Endometrial microvascular endothelial cells (primary cell): Measurements from ENCODE around the gene EXOC4. TPM values are rescaled to one million over a fixed set of nuclear protein-coding genes. Genes with fewer than 3 reads are reported as not detected.

ENCODE experiments used
- in situ Hi-C: cut with HindIII; loops from 2 replicates; pipeline ENCODE4 v1.10.0; 2017; ENCODE audit warnings: low sequenced_read_pairs, low pct_unique_long_range_greater_than_20kb; ENCODE audit errors: inconsistent ontology term
- total RNA-seq: library from RNA; depleted of rRNA; stranded (reverse); fragments of >200 nt; gene quantifications from one replicate; pipeline ENCODE4 v1.2.3, GENCODE V29; 2015; ENCODE audit errors: inconsistent ontology term

The EXOC4 gene
- total RNA-seq, 1 donor from 2014 or later, result 38.5 TPM

DNA sequence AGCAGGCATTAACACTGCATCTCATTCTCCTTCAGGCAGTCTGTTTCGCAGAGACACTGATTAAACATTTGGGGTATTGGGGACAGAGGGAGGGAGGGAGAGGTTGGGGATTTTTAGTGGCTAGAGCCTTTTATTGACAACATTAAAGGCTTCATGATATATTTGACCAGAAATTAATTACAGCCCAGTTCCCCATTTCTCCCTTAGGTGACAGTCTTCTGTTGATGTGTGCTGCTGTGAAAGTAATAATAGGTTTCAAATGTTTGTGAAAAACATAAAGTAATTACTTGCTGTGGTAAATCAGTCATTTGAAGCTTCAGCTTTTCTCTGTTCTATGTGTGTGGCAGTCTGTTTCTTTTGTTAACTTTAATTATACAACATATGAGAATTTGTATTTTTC, 769.0 kb downstream of the EXOC4 start:
- in situ Hi-C loops, result no loop called here

DNA sequence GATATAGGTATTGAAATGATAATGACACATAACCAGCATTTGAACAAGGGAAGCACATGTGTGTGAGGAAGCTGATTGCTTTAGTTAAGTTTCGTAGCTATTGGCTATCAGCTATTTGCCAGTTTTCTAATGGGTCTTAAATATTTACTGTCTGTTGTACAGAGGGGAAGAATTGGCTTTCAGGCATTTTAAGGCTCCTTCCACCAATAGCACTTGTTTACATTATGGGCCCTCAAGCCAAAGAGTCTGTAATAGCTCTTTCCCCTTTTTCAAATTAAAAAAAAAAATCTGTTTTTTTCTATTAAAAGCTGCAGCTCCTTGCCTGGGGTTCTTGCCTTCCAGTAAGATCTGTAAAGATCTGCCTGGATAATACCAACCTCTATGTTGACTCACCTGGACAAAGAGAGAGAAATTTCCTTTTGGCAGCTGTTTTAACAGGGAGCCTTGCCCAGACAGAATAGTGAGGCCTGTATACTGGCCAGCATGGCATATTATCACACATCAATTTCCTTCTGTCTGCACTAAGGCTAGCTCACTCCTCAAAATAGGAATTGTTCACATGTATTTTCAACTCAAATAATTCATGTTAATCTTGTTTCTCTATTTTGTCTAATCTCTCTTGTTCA, 769.5 kb downstream of the EXOC4 start:
- in situ Hi-C loops, result no loop called here

DNA sequence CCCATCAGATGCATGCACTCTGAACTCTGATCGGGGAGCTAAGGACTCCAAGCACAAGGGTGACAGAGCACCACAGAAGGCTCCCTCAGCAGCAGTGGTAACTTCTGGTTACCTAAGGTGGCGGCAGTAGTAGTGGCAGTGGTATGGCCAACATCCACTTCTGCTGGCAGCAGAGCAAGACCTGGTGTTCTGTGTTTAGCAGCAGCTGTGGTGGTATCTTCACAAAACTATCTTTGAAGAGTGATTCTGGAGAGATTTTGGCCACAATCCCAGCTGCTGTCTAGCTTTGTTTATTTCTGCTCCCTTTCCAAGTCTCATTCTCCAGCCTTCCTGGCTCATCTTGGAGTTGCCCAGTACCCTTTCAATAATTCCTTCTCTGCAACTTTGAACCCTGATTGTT, 771.9 kb downstream of the EXOC4 start:
- in situ Hi-C loops, result no loop called here

DNA sequence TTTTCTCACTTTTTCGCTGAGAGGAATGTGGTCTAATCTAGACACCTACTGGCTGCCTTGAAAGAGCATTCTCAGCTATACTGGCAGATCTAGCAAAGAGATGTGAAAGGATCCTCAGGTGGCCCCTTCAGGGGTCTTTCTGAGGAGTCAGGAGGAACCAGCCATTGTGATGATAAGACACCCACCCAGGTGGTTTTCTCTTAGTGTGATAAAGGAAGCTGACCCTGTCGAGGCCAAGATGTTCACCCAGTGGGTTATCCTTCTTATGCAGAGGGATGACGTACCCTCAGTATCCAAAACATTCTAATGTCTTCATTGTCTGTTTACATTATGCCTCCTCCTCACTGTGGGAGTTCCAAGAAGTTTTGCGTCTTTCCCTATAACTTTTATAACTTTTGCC, 776.0 kb downstream of the EXOC4 start:
- in situ Hi-C loops, result no loop called here

DNA sequence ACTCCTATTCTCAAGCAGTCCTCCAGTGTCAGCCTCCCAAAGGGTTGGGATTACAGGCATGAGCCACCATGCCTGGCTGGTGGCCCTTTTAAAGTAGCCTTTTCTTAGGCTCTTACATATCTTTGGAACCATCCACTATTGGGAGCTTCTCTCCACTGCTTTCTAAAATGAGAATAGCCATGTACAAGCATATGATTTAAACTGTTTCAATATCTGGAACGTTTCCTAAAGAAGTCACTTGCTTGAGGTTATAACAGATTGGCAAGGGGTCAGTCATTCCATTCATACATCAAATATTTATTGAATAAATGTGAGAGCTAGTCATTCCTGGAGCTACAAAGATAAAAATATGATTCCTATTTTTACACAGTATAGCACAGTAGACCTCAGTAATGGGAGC, 776.9 kb downstream of the EXOC4 start:
- in situ Hi-C loops, result no loop called here

DNA sequence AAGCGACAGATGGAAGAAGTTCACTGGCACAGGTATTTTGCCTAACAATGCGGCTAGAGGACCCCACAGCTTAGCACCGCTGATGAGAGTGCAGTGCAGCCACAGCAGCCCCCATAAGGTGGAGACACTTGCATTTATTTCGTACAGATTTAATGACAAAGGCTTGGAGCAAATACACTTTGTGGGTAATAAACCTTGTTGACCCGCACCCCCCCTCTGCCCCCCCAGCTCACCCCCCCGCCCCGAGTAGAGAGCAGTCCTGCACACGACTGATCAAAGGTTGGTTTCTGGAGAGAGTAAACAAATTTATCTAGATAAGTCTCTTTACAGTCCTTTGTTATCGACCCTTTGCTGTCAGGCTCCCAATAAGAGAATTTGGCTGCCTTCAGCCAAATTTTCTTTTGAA, 777.6 kb downstream of the EXOC4 start:
- in situ Hi-C loops, result no loop called here

DNA sequence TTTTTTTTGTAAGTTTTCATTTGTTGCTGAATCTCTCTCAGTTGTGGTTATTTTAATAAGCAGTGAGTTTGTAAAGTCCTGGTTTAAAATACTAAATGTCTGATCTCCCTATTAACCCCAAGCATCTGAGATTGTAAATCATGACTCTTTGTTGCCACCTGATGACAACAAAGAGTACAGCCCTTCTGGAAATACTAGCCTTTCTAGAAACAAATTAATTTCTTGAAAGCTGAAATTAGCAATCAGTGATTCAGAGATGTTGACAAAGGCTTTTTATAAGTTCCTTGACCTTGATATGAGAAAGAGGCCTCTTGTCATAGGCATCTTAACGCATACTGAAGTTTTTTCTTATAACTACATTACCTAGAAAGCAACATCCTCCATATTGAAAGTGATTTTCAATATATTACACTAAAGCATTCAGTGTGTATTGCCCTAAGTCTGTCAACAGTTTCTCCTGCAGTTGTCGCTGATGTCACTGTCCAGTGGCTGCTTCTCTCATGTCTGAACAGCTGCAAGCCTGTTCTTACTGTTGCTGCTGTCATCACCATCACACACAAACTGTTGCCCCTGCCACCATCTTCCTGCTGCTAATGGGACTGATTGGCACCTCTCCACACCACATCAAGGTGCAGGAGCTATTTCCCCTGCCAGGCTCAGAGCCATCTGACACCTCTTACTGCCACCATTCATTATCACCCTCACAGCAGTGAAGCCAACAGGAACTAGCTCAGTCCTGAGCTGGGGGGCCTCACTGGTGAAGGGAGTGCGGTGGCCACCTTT, 779.1 kb downstream of the EXOC4 start:
- in situ Hi-C loops, result no loop called here

DNA sequence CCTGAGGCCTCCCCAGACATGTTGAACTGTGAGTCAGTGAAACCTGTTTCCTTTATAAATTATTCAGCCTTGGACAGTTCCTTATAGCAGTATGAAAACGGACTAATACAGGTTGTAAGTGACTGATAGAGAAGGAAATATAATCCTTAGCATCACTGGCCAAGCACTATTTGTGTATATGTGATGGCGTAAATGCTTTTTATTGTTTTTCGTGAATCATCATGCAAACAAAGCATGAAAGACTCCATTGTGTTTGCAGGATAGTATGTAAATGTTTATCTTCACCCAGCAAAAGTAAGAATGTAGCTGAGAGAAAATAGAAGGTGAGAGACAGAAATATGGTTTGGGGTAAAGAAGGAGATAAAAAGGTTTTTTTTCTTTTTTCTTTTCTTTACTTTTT, 781.8 kb downstream of the EXOC4 start:
- in situ Hi-C loops, result no loop called here

DNA sequence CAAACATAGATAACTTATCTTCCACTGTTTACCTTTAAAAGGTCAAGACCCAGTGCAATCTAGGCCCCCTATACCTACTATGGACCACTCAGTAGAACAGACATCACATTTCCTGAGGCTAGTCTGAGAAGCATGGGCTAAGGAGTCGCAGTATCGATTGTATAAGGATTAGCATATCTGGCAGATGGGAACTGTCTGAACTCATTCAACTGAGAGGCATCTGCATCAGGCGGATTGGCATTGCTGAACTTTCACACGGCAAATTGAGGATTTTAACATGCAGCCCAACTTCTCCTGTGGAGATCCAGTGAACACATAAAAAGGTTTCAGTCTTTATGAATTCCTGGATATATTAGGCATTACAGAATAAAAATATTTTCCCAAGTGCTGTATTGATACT, 785.1 kb downstream of the EXOC4 start:
- in situ Hi-C loops, result no loop called here

DNA sequence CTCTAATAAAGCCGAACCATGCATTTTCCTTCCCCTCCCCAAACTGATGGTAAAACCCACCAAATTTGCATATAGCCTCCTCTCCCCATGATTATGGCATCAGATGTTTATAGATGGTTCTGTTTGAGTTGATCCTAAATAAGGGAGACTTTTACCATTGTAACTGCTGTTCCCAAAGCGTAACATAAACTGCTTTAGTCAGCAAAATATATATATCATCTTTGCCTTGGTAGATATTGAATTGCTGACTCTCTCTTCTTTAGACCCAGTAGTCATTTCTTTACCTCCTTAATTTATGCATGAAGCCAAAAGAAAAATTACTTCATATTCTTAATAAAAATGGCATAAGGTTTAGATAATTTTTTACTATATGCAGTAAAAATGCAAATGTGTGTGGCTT, 788.1 kb downstream of the EXOC4 start:
- in situ Hi-C loops, result no loop called here

DNA sequence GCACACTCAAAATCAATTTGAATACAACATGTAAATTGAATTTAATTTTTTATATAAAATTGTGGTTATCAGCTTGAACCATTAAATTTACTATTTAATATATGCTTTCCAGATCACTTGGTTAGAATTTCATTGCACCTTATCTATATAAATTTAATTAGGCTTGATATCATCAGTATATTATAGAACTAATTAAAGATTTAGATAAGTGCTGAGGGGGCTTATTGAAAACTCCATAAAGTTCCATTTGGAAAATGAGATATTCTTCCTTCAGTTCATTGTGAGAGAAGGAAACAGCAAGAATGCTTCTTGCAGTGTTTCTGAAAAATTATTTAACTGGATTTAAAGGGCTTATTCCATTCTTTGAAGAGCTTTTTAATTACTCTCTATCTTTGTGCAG, 788.6 kb downstream of the EXOC4 start:
- in situ Hi-C loops, result no loop called here

DNA sequence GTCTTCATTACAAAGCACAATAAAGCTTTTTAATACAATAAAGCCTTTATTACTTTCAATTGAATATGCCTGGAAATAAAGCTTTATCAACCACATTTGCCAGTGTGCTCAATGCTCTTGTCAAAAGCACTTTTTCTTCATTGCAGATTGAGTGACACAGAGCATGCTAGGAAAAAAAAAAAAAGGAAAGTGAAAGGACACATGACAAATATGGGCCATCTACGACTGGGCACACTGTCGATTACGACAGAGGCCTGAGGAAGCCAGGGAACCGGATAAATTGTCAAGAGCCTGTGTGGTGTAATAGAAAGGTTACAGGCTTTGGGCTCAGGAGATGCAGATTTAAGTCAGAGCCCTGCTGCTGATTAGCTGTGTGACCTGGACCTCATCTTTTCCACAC, 789.4 kb downstream of the EXOC4 start:
- in situ Hi-C loops, result no loop called here

DNA sequence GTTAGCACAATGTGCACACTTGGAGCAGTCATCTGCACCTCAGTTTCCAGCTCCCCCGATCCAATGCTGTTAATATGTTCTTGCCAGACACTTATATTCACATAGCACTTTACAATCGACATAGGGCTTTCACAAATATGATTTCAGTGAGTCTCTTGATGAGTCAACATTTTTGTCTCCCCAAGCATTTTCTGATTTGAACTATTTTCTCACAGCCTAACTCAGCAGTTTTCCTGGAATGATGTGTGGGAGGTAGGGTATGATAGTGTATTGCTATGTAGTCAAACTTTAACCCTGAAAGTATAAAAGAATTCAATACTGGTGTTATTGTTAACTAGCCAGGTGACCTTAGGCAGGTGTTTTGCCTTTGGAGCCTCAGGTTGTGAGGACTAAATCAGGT, 791.8 kb downstream of the EXOC4 start:
- in situ Hi-C loops, result no loop called here

DNA sequence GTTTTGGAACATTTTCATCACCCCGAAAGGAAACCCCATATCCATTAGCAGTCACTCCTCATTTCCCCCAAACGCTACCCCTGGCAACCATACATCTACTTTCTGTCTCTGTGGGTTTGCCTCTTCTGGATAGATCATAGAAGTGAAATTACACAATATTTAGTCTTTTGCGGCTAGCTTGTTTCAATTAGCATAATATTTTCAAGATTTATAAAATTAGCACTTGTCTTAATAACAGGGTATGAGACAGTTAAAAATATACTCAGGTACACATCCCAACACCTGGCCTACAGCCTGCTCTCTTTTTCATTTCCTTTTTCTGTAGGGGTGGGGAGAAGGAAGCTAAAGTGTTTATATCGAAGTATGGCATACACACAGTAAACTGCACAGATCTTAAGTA, 792.8 kb downstream of the EXOC4 start:
- in situ Hi-C loops, result no loop called here

DNA sequence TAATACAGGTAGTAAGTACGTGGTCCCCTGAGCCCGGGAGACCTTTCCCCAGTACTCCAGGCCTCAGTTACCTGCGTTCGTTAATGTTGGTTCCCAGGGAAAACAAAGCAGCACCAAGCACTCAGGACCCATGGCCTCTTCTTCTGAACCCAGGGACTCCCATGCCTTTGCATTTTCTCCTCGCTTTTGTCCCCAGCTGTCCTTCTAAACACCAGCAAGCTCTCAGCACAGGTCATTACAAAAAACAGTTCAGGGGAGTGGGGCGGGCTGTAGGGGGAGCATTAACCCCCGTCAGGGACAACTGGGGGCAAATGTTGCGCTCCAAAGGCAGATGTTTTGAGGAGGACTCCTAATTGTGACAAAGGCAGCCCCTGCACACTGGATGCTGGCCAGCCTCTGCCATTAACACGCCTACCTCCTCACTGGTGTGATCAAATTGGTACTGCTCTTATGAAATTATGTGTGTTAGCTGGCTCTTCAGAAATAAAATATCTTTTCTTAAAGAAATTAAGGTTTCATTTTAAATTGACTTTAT, 793.8 kb downstream of the EXOC4 start:
- in situ Hi-C loops, result no loop called here

DNA sequence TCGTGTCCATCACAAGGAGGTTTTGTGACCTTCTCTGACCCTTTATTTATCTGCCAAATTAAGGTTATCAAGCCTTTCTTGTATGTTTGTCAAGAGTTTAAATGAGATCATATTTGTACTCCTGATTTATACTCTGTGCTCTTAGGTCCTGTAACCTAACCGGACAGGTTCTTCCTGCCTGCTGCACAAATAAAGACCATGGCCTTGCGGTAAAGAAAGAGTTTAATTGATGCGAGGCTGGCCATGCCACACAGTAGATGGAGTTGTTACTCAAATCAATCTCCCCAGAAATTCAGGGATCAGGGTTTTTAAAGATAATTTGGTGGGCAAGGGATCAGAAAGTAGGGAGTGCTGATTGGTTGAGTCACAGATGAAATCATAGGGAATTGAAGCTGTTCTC, 794.8 kb downstream of the EXOC4 start:
- in situ Hi-C loops, result no loop called here

DNA sequence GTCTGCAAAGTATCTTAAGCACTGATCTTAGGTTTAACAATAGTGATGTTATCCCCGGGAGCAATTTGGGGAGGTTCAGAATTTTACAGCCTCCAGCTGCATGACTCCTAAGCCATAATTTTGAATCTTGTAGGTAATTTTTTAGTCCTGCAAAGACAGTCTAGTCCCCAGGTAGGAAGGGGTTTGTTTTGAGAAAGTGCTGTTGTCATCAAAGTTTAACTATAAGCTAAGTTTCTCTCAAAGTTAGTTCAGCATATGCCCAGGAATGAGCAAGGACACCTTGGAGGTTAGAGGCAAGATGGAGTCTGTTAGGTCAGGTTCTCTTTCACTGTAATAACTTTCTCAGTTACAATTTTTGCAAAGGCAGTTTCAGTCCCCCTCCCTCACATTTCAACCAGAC, 795.3 kb downstream of the EXOC4 start:
- in situ Hi-C loops, result no loop called here

DNA sequence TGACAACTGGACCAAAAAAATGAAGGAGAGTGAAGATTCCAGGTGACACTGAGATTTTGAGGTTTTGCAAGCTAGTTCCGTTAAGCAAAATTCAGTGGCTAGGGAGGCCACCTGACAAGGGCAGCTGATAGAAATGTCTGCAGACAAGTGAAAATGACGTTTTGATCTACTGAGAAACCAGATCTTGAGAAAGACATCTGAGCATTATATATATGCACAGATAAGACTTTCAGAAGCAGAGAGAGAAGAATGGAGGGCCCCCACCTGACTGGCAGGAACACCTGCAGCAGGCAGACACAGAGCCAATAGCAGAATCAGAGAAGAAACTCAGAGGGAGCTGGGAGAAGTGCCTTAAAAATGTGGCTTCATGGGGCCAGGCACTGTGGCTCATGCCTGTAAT, 798.1 kb downstream of the EXOC4 start:
- in situ Hi-C loops, result no loop called here

DNA sequence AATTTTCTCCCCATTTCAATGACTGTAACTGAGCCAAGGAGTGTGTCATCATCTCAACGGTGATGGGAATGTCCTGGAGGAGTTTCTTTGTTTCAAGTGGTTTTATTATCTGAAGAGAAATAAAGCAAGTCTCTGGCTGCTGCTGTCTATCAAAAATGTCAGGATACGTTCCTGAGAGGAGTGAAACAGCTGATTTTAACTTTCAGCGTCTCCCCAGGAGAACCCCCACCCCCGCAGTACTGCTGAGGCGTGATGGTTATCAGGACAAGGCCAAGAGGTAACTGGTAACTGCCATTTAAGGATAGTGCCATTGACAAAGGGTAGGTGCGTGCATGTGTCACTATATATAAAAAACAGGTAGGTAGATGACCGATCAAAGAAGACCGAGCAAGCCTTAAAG, 803.9 kb downstream of the EXOC4 start:
- in situ Hi-C loops, result no loop called here

DNA sequence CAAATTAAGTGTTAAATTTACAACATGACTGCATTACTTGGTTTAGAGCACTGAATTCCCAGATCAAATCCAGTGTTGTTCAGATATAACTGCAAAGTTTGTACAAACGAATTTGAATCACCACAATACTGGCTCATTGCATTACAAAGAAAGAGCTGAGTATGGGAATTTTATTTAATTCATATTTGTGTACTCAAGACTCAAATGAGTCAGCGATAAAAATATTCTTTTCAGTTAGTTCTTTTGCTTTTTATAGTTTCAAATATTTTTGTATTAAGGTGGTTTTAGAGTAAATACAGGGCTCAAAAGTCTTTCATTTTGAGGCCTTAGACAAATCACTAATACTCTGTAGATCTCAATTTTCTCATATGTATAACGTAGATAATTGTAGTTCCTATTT, 805.6 kb downstream of the EXOC4 start:
- in situ Hi-C loops, result no loop called here

DNA sequence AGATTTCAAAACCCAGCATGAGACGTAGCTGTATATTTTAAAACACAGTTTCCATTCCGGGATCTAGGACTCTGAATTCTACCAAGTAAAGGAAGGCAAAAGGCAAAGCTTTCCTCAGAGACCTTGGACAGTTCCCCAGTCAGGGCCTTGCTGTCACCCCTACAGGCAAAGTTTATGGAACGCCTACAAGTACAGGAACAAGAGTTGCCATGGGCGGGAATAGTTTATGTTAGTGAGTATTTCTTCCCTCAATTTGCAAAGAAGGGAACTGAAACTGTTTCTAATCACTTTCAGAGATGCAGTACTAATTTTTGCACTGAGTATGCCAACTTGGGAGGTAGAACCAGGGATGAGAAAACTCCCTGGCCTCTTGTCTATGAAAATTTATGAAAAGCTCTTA, 806.1 kb downstream of the EXOC4 start:
- in situ Hi-C loops, result no loop called here
